Nephron progenitor cell (in vitro differentiated cells): ENCODE data around the gene TNK1.

ENCODE experiments used
- DNase-seq: peaks from one replicate; pipeline ENCODE4 v3.0.0; 2021
- H3K27ac Mint-ChIP-seq: 2 replicates; pipeline ENCODE4 v1.8.0; 2021; ENCODE audit warnings: mild to moderate bottlenecking, moderate library complexity, mixed read lengths
- H3K27me3 Mint-ChIP-seq: 2 replicates; pipeline ENCODE4 v1.8.0; 2021; ENCODE audit warnings: mild to moderate bottlenecking, low read depth, mixed read lengths; ENCODE audit not compliant: poor library complexity
- H3K36me3 Mint-ChIP-seq: 2 replicates; pipeline ENCODE4 v1.8.0; 2021; ENCODE audit warnings: low read depth, mixed read lengths
- H3K4me1 Mint-ChIP-seq: 2 replicates; pipeline ENCODE4 v1.8.0; 2021; ENCODE audit warnings: mixed read lengths
- H3K4me3 Mint-ChIP-seq: 2 replicates; pipeline ENCODE4 v1.8.0; 2021; ENCODE audit warnings: mild to moderate bottlenecking, moderate library complexity, mixed read lengths
- H3K9me3 Mint-ChIP-seq: 2 replicates; pipeline ENCODE4 v1.8.0; 2021; ENCODE audit warnings: mild to moderate bottlenecking, moderate library complexity, mixed read lengths
- TF ChIP-seq, protein P1 (sequence below): fragments of 200-600 bp; sonication (generic); IDR thresholded peaks from 2 replicates; pipeline ENCODE4 v1.5.0; 2021; ENCODE audit warnings: antibody characterized with exemption

The TNK1 gene

DNA sequence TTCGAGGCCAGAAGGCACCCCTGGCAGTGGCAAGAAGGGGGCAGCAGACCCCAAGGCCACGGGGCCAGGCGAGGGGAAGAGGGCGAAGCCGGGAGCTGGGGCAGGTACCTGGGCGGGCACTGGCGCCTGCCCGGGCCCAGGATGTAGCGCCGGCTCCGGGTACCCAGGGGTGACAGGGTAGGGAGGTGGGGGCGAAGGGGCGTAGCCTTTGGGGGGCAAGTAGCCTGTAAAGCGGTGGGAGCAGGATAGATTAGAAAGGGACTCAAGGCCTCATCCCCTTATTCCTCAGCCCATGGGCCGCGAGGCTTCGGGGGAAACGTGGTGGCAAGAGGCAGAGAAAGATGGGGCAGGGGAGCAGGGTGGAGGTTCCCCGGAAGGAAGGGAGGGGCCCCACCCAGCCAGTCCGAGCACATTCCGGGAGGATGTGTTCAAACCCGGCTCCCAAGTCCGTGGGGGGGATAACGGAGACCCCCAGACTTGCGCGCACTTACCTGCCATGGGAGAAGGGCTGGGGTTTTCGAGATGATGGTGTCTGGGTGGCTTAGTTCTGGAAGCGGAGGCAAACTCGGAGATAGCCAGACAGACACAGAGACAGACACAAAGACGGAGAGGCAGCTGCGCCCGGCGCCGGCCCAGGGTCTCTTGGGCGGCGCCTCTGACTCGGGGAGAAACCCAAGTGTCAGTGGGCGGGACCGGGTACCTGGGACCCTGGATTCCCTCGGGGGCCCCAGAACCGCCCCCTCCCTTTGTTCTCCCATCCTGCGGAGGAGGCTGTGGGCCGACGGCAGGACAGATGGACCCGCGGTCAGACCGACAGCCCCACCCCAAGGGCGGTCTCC is 12.9 kb downstream of the TNK1 start:
- H3K9me3 Mint-ChIP-seq, result no peaks in the 10 kb centered on the region
- peak overlapping the region; percentile 90 for H3K4me3 Mint-ChIP-seq
- H3K4me1 Mint-ChIP-seq, result peaks cover 46% of the 10 kb centered on the region
- DNase-seq, result peak; percentile 67
- peaks cover 24% of the 10 kb centered on the region for H3K36me3 Mint-ChIP-seq
- peaks cover 4% of the 10 kb centered on the region for H3K27me3 Mint-ChIP-seq
- no peak overlapping the region for H3K27ac Mint-ChIP-seq
- TF ChIP-seq, protein P1, sequence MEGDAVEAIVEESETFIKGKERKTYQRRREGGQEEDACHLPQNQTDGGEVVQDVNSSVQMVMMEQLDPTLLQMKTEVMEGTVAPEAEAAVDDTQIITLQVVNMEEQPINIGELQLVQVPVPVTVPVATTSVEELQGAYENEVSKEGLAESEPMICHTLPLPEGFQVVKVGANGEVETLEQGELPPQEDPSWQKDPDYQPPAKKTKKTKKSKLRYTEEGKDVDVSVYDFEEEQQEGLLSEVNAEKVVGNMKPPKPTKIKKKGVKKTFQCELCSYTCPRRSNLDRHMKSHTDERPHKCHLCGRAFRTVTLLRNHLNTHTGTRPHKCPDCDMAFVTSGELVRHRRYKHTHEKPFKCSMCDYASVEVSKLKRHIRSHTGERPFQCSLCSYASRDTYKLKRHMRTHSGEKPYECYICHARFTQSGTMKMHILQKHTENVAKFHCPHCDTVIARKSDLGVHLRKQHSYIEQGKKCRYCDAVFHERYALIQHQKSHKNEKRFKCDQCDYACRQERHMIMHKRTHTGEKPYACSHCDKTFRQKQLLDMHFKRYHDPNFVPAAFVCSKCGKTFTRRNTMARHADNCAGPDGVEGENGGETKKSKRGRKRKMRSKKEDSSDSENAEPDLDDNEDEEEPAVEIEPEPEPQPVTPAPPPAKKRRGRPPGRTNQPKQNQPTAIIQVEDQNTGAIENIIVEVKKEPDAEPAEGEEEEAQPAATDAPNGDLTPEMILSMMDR, result no peak

DNA sequence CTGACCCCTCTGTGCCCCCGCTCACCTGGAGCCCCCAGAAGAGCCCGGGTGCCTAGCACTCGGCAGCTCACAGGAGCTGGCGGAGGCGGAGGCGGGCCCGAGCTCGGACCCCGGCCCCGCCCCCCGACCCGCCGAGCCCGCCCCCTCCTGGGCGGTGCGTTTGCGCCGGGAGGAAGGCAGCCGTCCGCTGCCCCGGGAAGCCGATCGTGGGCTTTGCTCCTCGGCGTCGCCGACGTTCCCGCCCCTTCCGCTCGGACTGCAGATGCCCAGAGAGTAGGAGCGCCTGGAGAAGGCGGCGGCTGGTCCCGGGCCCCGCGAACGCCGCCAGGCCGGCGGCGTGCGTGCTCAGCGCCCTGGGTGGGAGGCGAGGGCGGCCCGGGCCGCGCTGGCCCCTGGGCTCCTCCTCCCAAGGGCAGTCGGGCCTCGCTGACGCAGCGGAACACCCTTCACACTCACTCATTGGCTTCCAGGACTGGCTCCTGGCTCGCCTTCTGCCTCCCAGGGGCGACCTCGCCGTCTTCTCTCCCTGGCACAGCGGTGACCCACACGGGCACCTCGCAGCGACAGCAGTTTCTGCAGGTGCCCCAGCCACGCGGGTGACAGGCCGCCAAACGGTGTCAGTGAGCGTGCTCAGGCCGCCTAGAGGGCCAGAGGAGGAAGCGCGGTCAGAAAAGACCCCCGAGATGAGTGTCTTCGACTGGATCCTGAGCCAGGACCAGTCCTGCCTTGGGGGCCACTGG is 13.7 kb downstream of the TNK1 start, which contains the start of gene PLSCR3:
Gene PLSCR3 (minus strand): TSS at position 74 of the 740 bp plus-strand sequence. CDS start 415 bp downstream, outside the sequence.
- H3K27me3 Mint-ChIP-seq, result peaks cover 4% of the 10 kb centered on the region
- peaks cover 21% of the 10 kb centered on the region for H3K36me3 Mint-ChIP-seq
- peaks cover 45% of the 10 kb centered on the region for H3K4me1 Mint-ChIP-seq

DNA sequence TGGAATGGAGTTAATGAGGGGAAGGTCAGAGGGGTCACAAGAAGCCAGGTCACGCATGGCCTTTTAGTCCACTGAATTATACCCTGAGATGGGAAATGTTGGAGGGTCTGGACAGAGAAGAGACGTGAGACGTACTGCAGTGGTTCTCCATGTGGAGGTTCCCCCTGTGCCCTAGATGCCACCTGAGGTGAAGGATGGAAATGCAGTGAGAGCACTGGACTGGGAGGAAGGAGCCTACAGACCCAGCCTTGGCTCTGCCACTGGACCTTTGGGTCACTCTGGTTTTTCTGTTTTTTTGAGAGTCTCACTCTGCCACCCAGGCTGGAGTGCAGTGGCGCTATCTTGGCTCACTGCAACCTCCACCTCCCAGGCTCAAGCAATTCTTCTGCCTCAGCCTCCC is 15.3 kb downstream of the TNK1 start:
- Mint-ChIP-seq H3K27me3 (peaks cover 4% of the 10 kb centered on the region), H3K4me1 (peaks cover 35% of the 10 kb centered on the region), H3K36me3 (peaks cover 21% of the 10 kb centered on the region), H3K9me3 (no peaks in the 10 kb centered on the region), H3K4me3 (peak overlapping the region; percentile 9), H3K27ac (no peak overlapping the region)
- TF ChIP-seq, protein P1, result no peak
- no peak for DNase-seq

More for the DNA sequence above, 13.7 kb downstream of the TNK1 start, which contains the start of gene PLSCR3:
- DNase-seq, result peak; percentile 90
- no peaks in the 10 kb centered on the region for H3K9me3 Mint-ChIP-seq
- H3K27ac Mint-ChIP-seq, result peak within 1 kb of the TSS; percentile 94
- TF ChIP-seq, protein P1, result peak; percentile 53
- H3K4me3 Mint-ChIP-seq, result peak within 1 kb of the TSS; percentile 93

DNA sequence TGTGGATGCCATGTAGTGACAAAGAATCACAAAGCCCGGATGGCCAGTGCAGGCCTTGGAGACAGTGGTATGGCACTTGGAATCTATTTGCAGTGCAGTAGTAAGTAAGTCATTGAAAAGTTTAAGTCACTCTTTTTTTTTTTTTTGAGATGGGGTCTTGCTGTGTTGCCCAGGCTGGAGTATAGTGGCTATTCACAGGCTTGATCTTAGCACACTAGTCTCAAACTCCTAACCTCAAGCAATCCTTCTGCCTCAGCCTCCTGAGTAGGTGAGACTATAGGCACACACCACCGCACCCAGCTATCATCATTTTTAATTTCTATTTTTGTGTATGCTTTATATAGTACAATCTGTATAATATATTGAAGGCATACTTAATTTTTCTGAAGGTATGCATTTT is 17.7 kb downstream of the TNK1 start:
- no peak overlapping the region for H3K27ac Mint-ChIP-seq
- peaks cover 4% of the 10 kb centered on the region for H3K27me3 Mint-ChIP-seq
- no peak for DNase-seq
- H3K36me3 Mint-ChIP-seq, result peaks cover 15% of the 10 kb centered on the region
- no peak overlapping the region for H3K4me3 Mint-ChIP-seq
- H3K4me1 Mint-ChIP-seq, result peaks cover 34% of the 10 kb centered on the region
- H3K9me3 Mint-ChIP-seq, result no peaks in the 10 kb centered on the region
- TF ChIP-seq, protein P1, result no peak

DNA sequence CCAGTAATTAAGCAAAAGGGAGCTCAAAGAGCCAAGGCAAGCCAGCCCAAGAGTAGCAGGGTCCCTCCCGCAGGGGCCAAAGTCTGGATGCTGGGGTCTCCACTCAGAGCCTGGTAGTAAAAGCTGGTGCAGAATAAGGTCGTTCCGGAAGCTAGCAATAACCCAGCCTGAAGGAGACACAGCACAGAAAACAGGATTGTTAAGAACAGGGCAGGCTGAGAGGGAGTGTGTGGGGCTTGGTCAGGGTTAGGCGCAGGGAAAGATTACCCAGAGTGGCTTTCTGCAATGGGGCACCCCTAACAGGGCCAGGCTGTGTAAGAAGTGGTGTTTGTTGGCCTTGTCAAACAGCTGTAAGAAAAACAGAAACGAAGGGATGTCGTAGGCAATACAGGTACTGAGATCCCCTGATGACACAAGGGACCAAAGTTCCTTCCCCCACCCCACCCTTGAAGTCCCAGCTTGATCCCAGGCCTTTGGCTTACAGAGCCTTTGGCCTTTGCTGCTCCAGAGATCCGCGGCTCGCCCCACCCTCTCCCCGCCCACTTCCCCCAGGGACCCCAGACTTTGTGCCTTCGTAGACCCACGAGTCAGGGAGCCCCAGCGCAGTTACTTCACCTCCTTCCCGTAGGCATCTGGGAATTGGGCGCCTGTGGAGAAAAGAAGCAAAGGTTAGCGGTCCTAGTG is 22.3 kb downstream of the TNK1 start:
- Mint-ChIP-seq H3K27ac (peak overlapping the region; percentile 83), H3K4me3 (peak overlapping the region; percentile 83), H3K27me3 (no peaks in the 10 kb centered on the region), H3K36me3 (peaks cover 15% of the 10 kb centered on the region), H3K4me1 (peaks cover 47% of the 10 kb centered on the region), H3K9me3 (no peaks in the 10 kb centered on the region)
- TF ChIP-seq, protein P1, result no peak
- DNase-seq, result peak; percentile 75
